ENCODE results near the gene RNASE3. TPM values are rescaled to one million over a fixed set of nuclear protein-coding genes. Genes with fewer than 3 reads are reported as not detected.
"Not testable (repeated sequence)": the region's sequence is repeated elsewhere in the genome, so short reads cannot be mapped to it uniquely, and the experiment has no call there.

The RNASE3 gene
- total RNA-seq, 4 donors from 2014 or later = not detected

DNA sequence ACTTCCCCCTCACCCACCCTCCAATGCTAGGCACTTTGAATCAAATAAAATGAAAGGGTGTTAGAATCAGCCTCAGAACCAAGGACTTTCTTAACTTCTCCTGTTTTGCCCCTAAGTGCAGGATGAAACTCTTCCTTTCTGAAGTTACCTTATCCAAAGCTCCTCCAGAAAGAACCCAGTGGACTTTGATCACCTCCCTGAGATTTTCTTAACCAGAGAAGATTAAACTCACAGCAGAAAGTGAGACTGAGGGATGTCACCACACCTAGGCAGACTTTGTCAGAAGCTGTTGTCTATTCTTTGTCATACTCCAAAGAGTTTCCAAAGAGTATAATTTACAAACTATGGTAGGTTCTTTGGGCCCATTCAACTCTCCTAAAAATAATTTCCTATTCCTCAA is 14.2 kb upstream of the RNASE3 start:
- Histone ChIP-seq H3K27ac (no peak overlapping the region), H3K27me3 (no peaks in the 10 kb centered on the region), H3K36me3 (no peaks in the 10 kb centered on the region), H3K4me3 (no peak overlapping the region), H3K9me3 (no peaks in the 10 kb centered on the region), H3K4me1 (peaks cover 6% of the 10 kb centered on the region)
- DNase-seq (ENCODE audit: low spot score in 2 of 2) = no peak
- TF ChIP-seq POLR2AphosphoS5 (IDR thresholded peaks at IDR 0.05) (no peak), POLR2A (IDR thresholded peaks at IDR 0.05) (no peak), EP300 (IDR thresholded peaks at IDR 0.05) (no peak)
- TF ChIP-seq, protein P1, sequence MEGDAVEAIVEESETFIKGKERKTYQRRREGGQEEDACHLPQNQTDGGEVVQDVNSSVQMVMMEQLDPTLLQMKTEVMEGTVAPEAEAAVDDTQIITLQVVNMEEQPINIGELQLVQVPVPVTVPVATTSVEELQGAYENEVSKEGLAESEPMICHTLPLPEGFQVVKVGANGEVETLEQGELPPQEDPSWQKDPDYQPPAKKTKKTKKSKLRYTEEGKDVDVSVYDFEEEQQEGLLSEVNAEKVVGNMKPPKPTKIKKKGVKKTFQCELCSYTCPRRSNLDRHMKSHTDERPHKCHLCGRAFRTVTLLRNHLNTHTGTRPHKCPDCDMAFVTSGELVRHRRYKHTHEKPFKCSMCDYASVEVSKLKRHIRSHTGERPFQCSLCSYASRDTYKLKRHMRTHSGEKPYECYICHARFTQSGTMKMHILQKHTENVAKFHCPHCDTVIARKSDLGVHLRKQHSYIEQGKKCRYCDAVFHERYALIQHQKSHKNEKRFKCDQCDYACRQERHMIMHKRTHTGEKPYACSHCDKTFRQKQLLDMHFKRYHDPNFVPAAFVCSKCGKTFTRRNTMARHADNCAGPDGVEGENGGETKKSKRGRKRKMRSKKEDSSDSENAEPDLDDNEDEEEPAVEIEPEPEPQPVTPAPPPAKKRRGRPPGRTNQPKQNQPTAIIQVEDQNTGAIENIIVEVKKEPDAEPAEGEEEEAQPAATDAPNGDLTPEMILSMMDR (IDR thresholded peaks at IDR 0.05) = no peak

DNA sequence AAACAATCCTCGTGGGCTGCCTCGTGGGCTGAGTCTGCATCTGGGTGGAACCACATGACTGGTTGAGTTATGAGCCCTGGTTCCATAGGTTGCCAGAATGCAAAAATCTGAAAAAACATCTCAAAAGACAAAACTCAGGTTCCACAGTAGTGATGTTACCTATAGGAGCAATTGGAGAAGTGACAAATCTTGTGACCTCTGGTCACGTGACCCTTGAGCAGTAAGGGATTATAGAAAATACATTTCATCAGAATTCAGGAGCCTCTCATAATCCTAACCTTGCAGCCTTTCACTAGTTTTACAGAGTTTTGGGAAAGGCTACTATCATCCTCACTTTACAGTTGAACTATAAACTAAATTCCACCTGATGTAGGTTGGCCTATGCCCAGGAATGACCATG is 12.5 kb upstream of the RNASE3 start:
- no peak overlapping the region for H3K4me3 ChIP-seq
- no peak overlapping the region for H3K27ac ChIP-seq
- no peaks in the 10 kb centered on the region for H3K9me3 ChIP-seq
- no peaks in the 10 kb centered on the region for H3K36me3 ChIP-seq
- no peaks in the 10 kb centered on the region for H3K4me1 ChIP-seq
- TF ChIP-seq POLR2AphosphoS5 (IDR thresholded peaks at IDR 0.05) (no peak), EP300 (IDR thresholded peaks at IDR 0.05) (no peak), POLR2A (IDR thresholded peaks at IDR 0.05) (no peak)
- TF ChIP-seq, protein P1 (IDR thresholded peaks at IDR 0.05) = no peak
- 74% methylated on average over 3 of the region's 3 CpGs for WGBS
- no peak for DNase-seq (ENCODE audit: low spot score in 2 of 2)
- no peaks in the 10 kb centered on the region for H3K27me3 ChIP-seq

DNA sequence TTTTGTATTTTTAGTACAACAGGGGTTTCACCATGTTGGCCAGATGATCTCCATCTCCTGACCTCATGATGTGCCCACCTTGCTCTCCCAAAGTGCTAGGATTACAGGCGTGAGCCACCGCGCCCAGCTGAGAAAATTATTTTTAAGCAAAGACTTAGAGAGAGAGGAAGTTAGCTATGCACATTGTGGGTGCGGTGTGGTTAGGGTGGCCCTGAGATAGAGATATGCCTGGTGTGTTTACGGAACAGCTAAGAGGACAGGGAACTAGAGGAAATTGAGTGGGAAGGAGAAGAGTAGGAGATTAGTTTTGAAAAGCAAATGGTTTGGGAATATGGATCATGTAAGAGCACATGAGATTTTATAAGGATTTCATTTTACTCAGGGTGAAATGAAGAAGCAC is 10.0 kb upstream of the RNASE3 start:
- not testable (repeated sequence) for H3K27ac ChIP-seq; DNase-seq (ENCODE audit: low spot score in 2 of 2); H3K36me3 ChIP-seq; H3K27me3 ChIP-seq; H3K9me3 ChIP-seq; H3K4me1 ChIP-seq; H3K4me3 ChIP-seq
- 73% methylated on average over 5 of the region's 5 CpGs for WGBS

DNA sequence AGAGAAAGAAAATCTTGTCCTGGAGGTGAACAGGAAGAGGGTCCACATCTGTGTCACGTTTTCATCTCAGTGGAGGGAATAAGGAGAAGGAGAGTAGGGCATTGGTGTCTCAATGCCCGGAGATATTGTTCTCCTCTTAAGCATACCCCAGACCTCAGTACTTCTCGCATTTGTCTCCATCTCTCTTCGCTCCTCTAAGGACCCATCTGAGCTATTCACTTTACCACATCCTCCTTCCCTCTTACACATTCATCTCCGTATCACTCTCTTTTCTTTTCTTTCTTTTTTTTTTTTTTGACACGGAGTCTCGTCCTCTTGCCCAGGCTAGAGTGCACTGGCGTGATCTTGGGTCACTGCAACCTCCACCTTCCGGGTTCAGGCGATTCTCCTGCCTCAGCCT is 8.4 kb upstream of the RNASE3 start:
- WGBS = no CpG with 5 or more reads among the region's 10 CpGs
- H3K36me3 ChIP-seq; H3K4me1 ChIP-seq; H3K9me3 ChIP-seq; H3K27ac ChIP-seq; H3K27me3 ChIP-seq; H3K4me3 ChIP-seq; DNase-seq (ENCODE audit: low spot score in 2 of 2): not testable (repeated sequence)

DNA sequence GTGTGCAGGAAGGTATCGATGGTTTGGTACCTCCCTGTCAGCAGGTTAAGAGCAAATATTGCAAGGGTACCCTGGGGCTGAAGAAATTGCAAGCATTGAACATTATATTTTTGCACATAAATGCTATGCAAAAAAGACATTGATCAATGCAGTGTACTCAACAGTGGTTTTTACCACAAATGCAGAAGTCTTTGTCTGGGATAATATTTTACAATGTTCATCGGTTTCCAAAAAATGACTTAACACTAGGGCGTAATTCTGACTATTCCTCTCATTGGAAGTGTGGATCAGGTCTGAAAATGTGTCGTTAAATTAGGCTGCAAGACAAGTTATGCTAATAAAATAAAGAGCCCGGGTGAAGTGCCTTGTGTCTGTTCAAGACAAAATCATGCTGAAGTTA is 2.8 kb upstream of the RNASE3 start:
- H3K9me3 ChIP-seq; H3K4me3 ChIP-seq; H3K36me3 ChIP-seq; H3K27me3 ChIP-seq; H3K27ac ChIP-seq; H3K4me1 ChIP-seq; DNase-seq (ENCODE audit: low spot score in 2 of 2): not testable (repeated sequence)
- 79% methylated on average over 5 of the region's 5 CpGs for WGBS

DNA sequence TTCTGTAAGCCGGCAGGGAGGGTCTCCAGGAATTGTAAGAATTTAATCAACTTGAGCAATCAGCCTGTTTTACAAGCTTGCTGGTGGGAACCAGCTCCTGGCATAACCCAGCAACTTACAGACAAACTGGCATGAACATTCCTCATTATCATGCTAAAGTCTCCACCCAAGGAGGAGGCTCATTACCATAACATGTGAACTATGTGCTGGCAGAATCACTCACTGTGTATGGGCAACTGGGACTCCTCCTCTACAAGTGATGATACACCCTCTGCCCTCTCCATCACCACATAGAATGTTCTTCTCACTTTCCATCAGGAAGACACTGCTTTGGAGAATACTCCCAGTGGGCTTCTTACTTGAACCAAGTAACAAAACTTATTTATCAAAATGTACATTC is 4.1 kb downstream of the RNASE3 start:
- not testable (repeated sequence) for H3K9me3 ChIP-seq; H3K4me3 ChIP-seq; H3K27ac ChIP-seq; H3K36me3 ChIP-seq; DNase-seq (ENCODE audit: low spot score in 2 of 2); H3K4me1 ChIP-seq; H3K27me3 ChIP-seq
- whole genome bisulfite sequencing = 36% methylated on average over 1 of the region's 1 CpG

DNA sequence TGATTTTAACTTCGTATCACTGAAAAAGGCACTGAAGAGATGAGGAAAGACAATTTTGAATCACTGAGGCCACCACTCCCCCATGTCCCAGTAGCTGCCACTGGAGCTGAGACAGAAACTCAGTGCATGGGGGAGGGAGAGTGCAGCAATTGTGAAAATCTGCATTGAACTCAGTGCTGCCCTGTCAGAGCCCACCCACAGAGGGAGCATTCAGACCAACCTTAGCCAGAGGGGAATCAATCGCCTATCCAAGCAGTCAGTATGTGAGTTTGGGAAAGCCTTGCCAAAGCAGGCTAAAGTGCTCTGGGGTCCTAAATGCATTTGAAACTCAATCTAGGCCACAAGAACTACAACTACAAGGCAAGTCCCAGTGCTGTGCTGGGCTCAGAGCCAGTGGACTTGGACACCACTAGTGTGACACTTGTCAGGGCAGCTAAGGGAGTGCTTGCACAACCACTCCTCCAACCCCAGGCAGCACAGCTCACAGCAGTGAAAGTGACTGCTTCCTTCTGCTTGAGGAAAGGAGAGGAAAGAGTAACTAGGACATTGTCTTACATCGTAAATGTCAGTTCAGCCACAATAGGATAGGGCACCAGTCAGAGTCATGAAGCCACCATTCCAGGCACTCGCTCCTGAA is 13.3 kb downstream of the RNASE3 start:
- H3K4me3 ChIP-seq = no peak overlapping the region
- H3K36me3 ChIP-seq = no peaks in the 10 kb centered on the region
- no peaks in the 10 kb centered on the region for H3K4me1 ChIP-seq
- 73% methylated on average over 4 of the region's 4 CpGs for WGBS
- no peak for TF ChIP-seq POLR2A (IDR thresholded peaks at IDR 0.05)
- TF ChIP-seq, protein P1 (IDR thresholded peaks at IDR 0.05) = no peak
- no peak for TF ChIP-seq POLR2AphosphoS5 (IDR thresholded peaks at IDR 0.05)
- no peak for TF ChIP-seq EP300 (IDR thresholded peaks at IDR 0.05)
- no peaks in the 10 kb centered on the region for H3K9me3 ChIP-seq
- H3K27ac ChIP-seq = no peak overlapping the region
- DNase-seq (ENCODE audit: low spot score in 2 of 2) = no peak
- H3K27me3 ChIP-seq = no peaks in the 10 kb centered on the region

Measured in suprapubic skin (tissue), 4 donors.